ENCODE results near the gene PPP1R12C.
"Not testable (repeated sequence)": the region's sequence is repeated elsewhere in the genome, so short reads cannot be mapped to it uniquely, and the experiment has no call there.

PPP1R12C gene

DNA sequence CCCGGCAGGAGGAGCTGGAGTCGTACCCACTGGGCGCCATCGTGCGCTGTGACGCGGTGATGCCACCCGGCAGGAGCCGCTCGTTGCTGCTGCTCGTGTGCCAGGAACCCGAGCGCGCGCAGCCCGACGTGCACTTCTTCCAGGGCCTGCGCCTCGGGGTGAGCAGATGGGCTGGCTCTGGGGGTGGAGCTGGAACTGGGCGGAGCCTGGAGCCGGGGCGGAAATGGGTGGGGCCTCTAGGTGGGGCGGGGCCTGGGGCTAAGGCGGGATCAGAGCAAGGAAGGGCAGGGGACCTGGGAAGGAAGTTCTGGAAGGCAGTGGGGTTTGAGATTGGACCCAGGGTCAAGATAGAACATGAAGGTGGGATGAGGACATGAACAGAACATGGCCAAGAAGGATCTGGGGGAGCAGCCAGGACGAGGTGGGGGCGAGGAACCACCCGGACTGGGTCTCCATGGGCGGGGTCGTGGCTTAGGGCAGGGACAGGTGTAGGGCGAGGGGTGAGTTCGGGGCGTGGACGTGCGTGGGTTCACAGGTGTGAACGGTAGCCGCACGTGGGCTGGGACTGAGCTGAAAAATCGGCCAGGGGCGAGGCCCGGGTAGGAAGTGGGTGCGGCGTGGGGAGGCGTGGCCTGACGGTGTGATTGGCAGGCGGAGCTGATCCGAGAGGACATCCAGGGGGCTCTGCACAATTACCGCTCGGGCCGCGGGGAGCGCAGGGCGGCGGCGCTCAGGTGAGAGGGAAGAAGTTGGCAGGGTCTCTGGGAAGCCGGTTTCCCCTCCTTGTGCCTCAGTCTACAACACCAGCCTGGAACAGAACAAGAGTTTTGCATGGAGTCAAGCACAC, 37.1 kb downstream of the PPP1R12C start:
- no peak for DNase-seq (ENCODE audit: low read depth, low spot score)
- H3K27ac ChIP-seq: peak overlapping the region; percentile 87

DNA sequence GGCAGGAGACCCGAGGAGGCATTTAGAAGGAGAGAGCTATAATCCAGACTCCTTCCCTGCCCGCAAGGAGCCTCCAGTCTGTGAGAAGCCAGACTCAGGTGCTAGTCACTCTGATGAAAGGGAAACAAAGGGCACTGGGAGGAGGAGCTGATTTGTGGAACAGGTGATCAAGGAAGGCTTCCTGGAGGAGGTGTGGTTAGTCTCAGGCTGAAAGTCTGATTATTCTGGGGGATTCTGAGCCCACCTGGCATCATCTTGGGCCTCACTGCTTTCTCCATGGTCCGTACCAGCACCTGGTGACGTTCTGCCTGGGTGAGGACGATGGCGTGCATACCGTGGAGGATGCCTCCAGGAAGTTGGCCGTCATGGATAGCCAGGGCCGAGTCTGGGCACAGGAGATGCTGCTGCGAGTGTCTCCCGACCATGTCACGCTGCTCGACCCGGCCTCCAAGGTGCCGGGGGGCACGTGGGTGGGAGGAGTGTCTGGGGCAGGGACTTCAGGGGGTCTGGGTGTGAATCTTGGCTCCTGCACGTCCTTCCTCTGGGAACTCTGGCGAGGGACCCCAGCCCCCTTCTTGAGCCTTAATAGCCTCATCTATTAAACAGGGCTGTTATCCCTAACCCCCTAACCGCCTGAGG, 37.9 kb downstream of the PPP1R12C start:
- DNase-seq (ENCODE audit: low read depth, low spot score): no peak
- peak overlapping the region; percentile 87 for H3K27ac ChIP-seq

DNA sequence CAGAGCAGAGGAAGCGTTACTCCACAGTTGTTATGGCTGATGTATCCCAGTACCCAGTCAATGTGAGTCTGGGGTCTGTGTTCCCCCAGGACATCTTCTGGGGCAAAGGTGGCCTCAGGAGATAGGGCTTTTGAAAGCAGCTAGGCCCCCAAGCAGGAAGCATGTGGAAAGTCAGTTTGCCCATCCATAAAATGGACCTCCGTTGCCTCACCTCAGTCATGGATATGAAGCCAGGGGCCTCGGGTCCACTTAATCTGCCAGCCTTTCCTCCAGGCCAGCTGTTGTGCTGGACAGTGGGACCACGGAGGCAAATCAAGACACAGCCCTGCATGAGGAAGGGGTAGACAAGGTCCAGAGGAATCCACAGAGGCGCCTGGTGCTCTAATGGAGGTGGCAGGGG, 38.4 kb downstream of the PPP1R12C start:
- H3K27ac ChIP-seq: peak overlapping the region; percentile 87
- DNase-seq (ENCODE audit: low read depth, low spot score): no peak

DNA sequence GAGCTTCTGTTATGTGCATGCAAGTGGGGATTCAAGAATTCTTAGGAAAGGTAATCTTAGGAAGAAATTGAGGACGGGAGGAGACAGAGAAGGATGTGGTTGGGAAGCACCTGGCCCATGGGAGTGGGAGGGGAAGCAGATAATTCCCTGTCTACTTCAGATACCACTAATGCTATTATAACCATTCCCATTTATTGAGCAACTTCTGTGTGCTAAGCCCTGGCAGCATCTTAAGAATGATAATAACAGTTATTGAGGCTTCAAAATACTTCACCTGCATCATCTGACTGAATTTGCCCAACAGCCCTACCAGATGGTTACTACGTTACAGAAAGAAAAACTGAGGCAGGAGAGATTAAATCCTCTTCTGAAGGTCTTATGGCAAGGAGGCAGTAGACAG, 40.3 kb downstream of the PPP1R12C start:
- no peak for DNase-seq (ENCODE audit: low read depth, low spot score)
- peak overlapping the region; percentile 73 for H3K27ac ChIP-seq

DNA sequence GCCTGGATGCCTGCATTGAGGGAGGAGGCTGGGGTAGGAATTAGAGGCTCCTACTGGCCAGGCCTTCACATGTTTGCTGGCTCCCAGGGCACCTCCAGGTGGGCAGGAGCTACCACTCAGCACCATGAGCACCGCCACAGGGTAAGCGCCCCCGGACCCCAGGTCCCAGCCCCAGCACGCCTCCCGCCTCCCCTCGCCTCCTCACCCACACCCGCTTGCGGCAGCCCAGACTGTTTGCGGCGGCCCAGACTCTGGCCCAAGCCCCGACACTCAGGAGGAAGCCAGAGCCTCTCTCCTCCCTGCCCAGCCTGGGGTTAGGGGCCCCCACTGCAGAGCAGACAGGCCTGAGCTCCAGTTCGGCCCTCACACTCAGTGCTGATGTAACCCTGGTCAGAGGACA, 41.1 kb downstream of the PPP1R12C start:
- no peak for DNase-seq (ENCODE audit: low read depth, low spot score)

DNA sequence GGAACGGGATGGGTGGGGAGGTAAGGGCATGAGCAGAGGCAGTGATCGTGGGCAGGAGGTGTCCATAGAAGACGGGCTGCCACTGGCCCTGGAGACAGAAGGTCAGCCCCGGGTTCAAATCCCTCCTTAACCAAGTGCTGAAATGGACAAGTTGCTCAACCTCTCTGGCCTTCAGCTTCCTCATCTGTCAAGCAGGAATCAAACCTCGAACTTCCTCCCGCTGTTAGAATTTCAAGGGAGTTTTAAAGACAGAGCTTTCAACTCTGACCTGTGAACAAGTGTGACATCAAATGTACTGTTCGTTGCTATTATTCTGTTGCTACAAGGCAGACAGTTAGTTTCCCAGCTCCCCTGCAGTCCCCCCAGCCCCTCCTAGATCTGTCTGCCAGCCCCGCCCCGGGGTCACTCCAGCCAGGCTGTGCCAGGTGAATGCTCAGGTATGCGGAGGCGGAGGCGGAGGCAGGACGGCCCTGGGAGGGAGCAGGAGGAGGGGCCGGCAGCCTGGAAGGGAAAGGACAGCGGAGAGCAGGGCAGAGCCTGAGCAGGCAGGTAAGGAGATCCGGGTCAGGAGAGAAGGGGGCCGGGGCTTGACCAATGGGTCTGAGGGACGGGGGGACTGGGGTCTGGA, 42.0 kb downstream of the PPP1R12C start, which contains the start of gene EPS8L1:
EPS8L1 (plus strand) TSS at position 499 of the 628 bp plus-strand sequence. CDS start 576 bp downstream, outside the sequence.
- no peak for DNase-seq (ENCODE audit: low read depth, low spot score)
- peak within 1 kb of the TSS; percentile 73 for H3K27ac ChIP-seq

More for the DNA sequence above, 41.1 kb downstream of the PPP1R12C start:
- peak overlapping the region; percentile 73 for H3K27ac ChIP-seq

DNA sequence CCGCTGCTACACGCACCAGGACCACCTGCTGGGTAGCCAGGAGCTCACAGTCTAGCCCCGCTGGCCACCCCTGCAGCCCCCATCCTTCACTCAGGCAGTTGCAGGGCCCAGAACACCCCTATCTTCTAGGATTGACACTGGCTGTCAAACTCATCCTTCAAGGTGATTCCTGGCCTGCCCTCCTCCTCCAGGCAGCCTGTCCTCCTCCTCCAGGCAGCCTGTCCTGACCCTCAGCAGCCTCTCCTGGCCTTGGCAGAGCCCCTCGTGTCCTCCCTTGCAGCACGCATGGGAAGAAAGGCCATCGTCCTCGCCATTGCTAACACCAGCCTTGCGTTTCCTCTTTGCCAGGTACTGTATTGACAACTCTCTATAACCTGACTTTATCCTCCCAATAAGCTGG, 45.5 kb downstream of the PPP1R12C start:
- no peak for DNase-seq (ENCODE audit: low read depth, low spot score)
- H3K27ac ChIP-seq: peak overlapping the region; percentile 92

DNA sequence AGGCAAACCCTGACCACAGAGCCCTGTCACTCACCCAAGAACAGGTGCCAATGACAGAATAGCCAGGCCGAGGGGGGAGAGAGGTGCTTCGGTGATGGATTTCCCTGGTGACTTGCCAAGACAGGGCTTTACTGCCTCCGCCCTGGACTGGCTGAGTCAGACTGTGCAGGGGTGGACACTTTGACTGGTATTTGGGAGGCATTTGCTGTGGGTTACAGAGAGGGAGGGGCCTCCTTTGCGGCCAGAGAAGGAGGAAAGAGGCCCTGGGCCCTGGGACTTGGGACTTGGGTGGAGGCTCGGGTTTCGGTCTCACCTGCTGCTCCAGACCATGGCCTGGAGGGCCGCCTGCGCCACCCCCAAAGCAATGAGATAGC, 46.3 kb downstream of the PPP1R12C start:
- peak; percentile 87 for DNase-seq (ENCODE audit: low read depth, low spot score)
- peak overlapping the region; percentile 92 for H3K27ac ChIP-seq

DNA sequence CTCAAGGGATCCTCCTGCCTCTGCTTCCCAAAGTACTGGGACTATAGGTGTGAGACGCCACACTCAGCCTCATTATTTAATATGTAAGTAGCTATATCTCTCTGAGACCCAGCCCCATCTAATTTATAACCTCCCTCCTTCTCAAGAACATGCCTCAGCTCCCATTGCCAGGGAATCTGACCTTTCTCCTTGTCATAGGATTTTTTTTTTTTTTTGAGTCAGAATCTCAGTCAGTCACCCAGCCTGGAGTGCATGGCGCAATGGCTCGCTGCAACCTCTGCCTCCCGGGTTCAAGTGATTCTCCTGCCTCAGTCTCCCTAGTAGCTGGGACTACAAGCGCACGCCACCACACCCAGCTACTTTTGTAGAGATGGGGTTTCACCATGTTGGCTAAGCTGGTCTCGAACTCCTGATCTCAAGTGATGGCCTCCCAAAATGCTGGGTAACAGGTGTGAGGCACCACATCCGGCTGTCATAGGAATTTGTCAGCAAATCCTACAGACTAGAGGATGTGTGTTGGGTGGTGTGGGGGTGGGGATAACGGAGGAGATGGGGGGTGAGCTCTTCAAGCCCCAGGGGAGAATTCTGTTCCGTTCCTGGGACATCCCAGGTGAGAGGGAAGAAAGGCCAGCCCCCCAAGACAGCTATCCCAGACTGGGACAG, 46.8 kb downstream of the PPP1R12C start:
- no peak for DNase-seq (ENCODE audit: low read depth, low spot score)
- H3K27ac ChIP-seq: peak overlapping the region; percentile 92

DNA sequence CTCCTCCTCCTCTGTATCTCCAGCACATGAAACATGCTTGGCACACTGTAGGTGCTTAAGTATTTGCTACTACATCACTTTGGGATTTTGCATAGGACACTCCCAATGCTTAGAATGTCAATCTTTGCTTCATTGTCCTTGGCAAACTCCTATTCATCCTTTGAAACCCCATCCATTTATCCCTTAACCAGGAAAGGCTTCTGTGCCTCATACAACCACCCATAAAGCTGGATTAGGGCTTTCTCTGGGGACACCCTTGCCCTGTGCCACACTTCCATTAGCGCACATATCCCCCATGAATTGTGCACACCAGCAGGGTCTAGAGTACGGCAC, 47.6 kb downstream of the PPP1R12C start:
- H3K27ac ChIP-seq: peak overlapping the region; percentile 92
- no peak for DNase-seq (ENCODE audit: low read depth, low spot score)

DNA sequence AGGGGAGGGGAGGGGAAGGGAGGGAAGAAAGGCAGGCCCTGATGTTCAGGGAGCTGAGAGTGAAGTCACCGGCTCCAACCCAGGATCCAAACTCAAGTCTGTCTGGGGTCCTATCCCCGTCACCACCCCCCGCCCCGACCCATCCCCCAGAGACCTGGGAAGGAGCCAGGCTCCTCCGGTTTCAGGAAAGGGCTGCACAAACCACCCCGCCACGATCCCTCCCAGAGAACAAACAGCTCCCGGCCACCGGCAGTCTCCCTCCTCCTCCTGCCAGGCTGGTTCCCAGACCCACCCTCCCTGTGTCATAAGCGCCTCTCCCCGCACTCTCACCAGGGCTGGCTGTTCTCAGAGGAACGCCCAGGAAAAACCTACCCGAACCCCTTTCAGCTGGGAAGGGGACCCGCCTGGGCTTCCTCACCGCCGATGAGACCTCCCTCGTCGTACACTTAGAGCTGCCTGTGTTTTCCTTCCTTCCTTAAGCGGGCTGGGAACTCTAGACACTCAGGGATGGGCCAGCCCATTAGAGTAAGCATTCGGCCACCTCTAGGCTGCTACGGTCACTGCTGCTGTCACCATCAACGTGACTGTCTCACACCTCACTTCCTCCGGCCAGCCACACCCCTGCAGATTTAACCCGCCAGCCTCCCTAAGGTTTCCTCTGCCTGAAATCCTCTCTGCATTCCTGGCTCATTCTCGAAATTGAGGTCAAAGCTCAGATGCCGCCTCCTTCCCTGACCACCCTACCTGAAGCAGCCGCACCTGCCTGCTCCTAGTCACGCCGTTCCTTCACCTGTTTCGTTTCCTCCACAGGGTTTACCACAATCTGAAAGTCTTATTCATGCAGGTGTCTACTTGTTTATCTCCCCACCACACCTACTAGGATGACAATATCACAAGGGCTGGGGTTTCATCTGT, 48.2 kb downstream of the PPP1R12C start:
- peak overlapping the region; percentile 92 for H3K27ac ChIP-seq
- DNase-seq (ENCODE audit: low read depth, low spot score): peak; percentile 95

DNA sequence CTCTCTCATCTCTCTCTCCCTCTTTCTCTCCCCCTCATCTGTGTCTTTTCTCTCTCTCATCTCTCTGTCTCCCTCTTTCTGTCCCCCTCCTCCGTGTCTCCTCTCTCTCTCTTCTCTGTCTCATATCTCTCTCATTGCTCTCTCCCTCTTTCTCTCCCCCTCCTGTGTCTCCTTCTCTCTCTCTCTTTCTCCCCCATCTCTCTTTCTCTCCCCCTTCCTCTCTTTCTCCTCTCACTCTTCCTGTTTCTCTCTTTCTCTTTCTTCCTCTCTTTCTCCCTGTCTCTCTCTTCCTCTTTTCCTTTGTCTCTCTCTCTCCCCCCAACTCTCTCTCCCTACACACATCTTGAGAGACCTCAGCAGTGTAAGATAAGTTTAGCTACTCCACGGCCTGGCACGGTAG, 49.6 kb downstream of the PPP1R12C start:
- peak overlapping the region; percentile 92 for H3K27ac ChIP-seq
- DNase-seq (ENCODE audit: low read depth, low spot score): no peak

DNA sequence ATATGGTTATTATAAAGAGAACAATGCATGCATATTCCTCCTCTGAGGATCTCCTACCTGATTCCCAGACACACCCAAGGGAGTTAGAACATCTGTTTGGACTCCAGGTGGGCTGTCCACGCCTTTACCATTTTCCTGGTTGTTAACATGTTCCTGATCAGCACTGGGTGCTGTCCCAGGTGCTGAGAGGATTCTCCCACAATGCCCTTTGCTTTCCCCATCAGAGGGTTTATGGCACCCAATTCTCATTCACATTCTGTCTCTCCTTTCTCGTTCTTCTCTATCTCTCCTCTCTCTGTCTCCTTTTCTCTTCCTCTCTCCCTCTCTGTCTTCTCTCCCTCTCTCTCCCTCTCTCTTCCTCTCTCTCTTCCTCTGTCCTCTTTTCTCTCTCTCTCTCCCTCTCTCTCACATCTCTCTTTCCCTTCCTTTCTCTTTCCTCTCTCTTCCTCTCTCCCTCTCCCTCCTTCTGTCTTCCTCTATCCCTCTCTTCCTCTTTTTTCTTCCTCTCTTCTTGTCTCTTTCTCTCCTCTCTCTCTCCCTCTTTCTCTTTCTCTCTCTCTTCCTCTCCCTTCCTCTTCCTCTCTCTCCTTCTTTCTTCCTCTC, 51.2 kb downstream of the PPP1R12C start:
- H3K27ac ChIP-seq: no peak overlapping the region
- no peak for DNase-seq (ENCODE audit: low read depth, low spot score)

DNA sequence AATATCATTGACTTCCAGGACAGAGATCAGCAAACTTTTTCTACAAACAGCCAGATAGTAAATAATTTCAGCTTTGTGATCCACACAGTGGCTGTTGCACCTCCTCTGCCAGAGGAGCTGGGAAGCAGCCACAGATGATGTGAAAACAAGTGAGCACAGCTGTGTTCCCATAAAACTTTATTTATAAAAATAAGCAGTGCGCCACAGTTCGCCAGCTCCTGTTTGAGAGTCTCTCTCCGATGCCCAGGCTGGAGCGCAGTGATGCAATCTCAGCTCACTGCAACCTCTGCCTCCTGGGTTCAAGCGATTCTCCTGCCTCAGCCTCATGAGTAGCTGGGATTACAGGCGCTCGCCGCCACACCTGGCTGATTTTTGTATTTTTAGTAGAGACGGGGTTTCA, 51.9 kb downstream of the PPP1R12C start:
- H3K27ac ChIP-seq: peak overlapping the region; percentile 10
- not testable (repeated sequence) for DNase-seq (ENCODE audit: low read depth, low spot score)

DNA sequence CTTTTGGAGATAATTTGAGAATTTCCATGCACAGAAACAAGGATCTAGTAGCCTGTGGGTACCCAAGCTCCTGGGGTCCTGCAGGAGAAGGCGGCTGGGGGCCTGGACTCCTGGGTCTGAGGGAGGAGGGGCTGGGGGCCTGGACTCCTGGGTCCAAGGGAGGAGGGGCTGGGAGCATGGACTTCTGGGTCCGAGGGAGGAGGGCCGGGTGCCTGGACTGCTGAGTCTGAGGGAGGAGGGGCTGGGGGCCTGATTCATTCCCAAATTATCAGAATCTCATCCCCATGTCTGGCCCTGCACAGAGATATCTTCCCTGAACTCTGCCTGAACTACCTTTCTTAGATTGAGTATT, 54.0 kb downstream of the PPP1R12C start:
- no peak overlapping the region for H3K27ac ChIP-seq

DNA sequence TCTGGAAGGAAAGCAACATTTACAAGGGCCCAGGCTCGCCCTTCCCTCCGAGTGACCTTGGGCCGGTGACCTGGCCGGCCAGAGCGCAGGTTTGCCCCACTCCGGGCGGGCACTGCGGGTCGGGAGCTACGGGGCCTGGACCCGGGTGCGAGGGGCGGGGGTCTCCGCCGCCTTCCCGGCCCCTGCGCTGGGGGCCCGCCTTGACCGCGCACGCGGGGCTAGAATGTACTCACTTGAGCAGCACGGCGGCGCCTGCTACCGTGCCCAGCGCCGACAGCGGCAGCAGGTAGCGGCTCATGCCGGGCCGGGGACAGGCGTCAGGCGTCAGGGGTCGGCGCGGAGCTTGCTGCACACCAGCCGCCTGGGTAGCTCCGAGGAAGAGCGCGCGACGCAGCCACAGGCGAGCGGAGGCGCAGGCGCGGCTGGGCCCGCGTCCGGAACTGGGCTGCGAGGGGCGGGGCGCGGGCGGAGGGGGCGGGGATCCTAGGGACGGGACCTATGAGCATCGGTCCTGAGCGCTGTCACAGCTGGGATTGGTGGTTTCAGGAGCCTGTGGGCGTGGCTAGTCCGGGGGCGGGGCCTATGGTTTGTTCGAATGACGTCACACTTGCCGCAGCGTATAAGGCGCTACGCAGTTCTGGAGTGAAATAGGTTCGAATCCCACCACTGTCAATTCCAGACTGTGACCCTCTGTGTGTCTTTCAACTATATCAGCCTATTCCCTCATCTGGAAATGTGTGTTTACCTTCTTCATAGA, 54.5 kb downstream of the PPP1R12C start, which contains the start of gene RDH13:
RDH13 (minus strand) TSS at position 414 of the 757 bp plus-strand sequence; CDS start at position 298, 116 bp downstream.
- peak within 1 kb of the TSS; percentile 46 for H3K27ac ChIP-seq
- DNase-seq (ENCODE audit: low read depth, low spot score): peak; percentile 81

More for the DNA sequence above, 54.0 kb downstream of the PPP1R12C start:
- DNase-seq (ENCODE audit: low read depth, low spot score): no peak

DNA sequence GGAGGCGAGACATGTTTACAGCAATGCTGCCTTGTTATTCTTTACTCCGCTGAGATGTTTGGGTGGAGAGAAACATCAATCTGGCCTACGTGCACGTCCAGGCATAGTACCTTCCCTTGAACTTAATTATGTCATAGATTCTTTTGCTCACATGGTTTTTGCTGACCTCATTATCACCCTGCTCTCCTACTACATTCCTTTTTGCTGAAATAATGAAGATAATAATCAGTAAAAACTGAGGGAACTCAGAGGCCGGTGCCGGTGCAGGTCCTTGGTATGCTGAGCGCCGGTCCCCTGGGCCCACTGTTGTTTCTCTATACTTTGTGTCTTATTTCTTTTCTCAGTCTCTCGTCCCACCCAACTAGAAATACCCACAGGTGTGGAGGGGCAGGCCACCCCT, 57.1 kb downstream of the PPP1R12C start:
- H3K27ac ChIP-seq; DNase-seq (ENCODE audit: low read depth, low spot score): not testable (repeated sequence)

DNA sequence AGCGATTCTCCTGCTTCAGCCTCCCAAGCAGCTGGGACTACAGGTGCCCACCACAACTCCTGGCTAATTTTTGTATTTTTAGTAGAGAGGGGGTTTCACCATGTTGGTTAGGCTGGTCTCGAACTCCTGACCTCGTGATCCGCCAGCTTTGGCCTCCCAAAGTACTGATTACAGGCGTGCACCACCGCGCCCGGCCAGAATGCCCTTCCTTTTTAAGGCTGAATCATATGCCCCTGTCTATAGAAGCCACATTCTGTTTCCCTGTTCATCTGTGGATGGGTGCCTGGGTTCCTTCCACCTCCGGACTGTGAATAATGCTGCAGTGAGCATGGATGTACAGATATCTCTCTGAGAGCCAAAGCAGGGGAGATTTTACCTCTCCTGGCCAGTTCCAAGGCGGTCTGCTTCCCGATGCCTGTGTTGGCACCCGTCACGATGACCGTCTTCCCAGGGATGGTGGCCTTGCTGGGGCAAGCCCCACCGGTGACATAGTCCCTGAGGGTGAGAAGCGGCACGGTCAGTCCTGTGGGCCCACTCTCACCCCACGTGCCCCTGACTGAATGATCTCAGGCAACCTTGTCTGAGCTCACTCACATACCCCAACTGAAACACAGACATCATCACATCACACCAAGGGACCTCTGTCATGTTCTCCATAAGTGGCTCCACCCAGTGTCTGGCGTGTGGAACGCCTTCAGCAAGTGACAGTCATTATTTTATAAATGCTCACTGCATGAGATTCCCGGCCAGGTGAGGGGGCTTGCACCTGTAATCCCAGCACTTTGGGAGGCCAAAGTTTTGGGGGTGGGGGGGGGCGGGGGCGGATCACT, 58.4 kb downstream of the PPP1R12C start:
- DNase-seq (ENCODE audit: low read depth, low spot score): no peak
- H3K27ac ChIP-seq: no peak overlapping the region

All from epithelial cell of prostate (primary cell).